Adrenal gland (tissue), 12 donors: ENCODE results near the gene OAS2. TPM values are rescaled to one million over a fixed set of nuclear protein-coding genes. Genes with fewer than 3 reads are reported as not detected.

Source experiments
- DNase-seq, 7 donors: peaks; one replicate each; pipeline ENCODE4 v3.0.0-alpha.2; 2019 to 2020
- H3K27ac ChIP-seq, 5 donors: fragments of 200-600 bp; sonication (generic) in 4 of 5; 1 replicate in 3 of 5; 2 replicates in 2 of 5; pipeline versions ENCODE4 v1.5.1 to v1.8.0; 2016 to 2020; ENCODE audit warnings: mild to moderate bottlenecking in 1 of 5
- H3K27me3 ChIP-seq: fragments of 200-600 bp; 2 replicates; pipeline ENCODE4 v1.8.0; 2021
- H3K36me3 ChIP-seq, 2 donors: fragments of 200-600 bp; replicated peaks in 1 of 2; 1 replicate in 1 of 2; 2 replicates in 1 of 2; pipeline versions ENCODE4 v1.5.1 to v1.8.0; 2018 to 2022
- H3K4me1 ChIP-seq, 2 donors: fragments of 200-600 bp; replicated peaks in 1 of 2; 1 replicate in 1 of 2; 2 replicates in 1 of 2; pipeline versions ENCODE4 v1.5.1 to v1.8.0; 2018 to 2021
- H3K4me3 ChIP-seq, 4 donors: fragments of 200-600 bp; sonication (generic) in 3 of 4; one replicate each; pipeline ENCODE4 v1.5.1; 2016 to 2018
- H3K9me3 ChIP-seq, 3 donors: fragments of 200-600 bp; sonication (generic) in 1 of 3; replicated peaks in 1 of 3; 1 replicate in 2 of 3; 2 replicates in 1 of 3; pipeline versions ENCODE4 v1.5.1 to v1.8.0; 2016 to 2021
- CTCF ChIP-seq, 6 experiments: fragments of 450-650 bp in 4 of 6; fragments of 200-600 bp in 2 of 6; sonication (generic) in 1 of 6; IDR thresholded peaks; 1 replicate in 5 of 6; 2 replicates in 1 of 6; pipeline versions ENCODE4 v1.5.1 to v1.8.0; 2016 to 2021; ENCODE audit warnings: antibody characterized with exemption in 6 of 6, mild to moderate bottlenecking in 2 of 6, moderate library complexity in 1 of 6
- POLR2A ChIP-seq, 2 donors: fragments of 450-650 bp; IDR thresholded peaks; one replicate each; pipeline ENCODE4 v1.6.1; 2017; ENCODE audit warnings: antibody characterized with exemption in 2 of 2, mild to moderate bottlenecking in 2 of 2, moderate library complexity in 1 of 2
- WGBS, 4 donors: extraction: QIAGEN DNeasy Blood & Tissue Kit in 2 of 4; methylation state at CpG; one replicate each; pipeline versions ENCODE4 v1.1.5 to v1.1.7; 2013 to 2017; 5-methylcytosine and 5-hydroxymethylcytosine counted together
- intact Hi-C, 2 donors: fragments of 100-400 bp; cut with DNase I; formaldehyde crosslinking; loops; one replicate each; pipeline versions ENCODE4 v1.14.1 to v1.15.0; 2022 to 2023
- polyA plus RNA-seq, 3 donors: library from polyadenylated mRNA; stranded (reverse); fragments of 200-250 nt in 2 of 3; fragments of 350-450 nt in 1 of 3; fragmentation: Illumina TruSeq in 1 of 3; extraction: RNeasy Lipid Tissue Mini Kit (QIAGEN cat#74804) in 1 of 3; gene quantifications; one replicate each; pipeline ENCODE4 v1.2.3, GENCODE V29; 2013 to 2014
- total RNA-seq, 9 donors: library from RNA; depleted of rRNA in 4 of 9; stranded (reverse); fragments of >200 nt in 4 of 9; fragments of 120-200 nt in 1 of 9; fragmentation: NEBNext Ultra II Directional in 1 of 9; extraction: Animal tissue kit (Norgen Biotek cat#: 25700) in 1 of 9; gene quantifications; one replicate each; pipeline versions ENCODE4 v1.1.0 to v1.2.4, GENCODE V29; 2013 to 2023
- donor health status: healthy with polysubstance abuse.
- donor health status: Bipolar disorder and iron deficiency.
- donor health status: DM: yes; HTN: yes; CAD: no.
- donor health status: DM: no; HTN: no; CAD: no.
- donor health status: DM: no; HTN: no; CAD: no.
- donor health status: DM: yes; HTN: yes; CAD: no.

OAS2 gene
- total and polyA plus RNA-seq, 12 donors = 2.5 to 30.4 (median 8.5) TPM

- H3K36me3 ChIP-seq = no peaks in the 10 kb centered on the region
Measured at GRCh38 chr12:112989806-112990205, 11.5 kb downstream of the OAS2 start.

GRCh38 chr12:112992541-112993398 is 14.5 kb downstream of the OAS2 start:
- no peaks in the 10 kb centered on the region for H3K9me3 ChIP-seq
- H3K27ac ChIP-seq = no peak overlapping the region
- no peaks in the 10 kb centered on the region for H3K27me3 ChIP-seq
- no peaks in the 10 kb centered on the region for H3K36me3 ChIP-seq
- TF ChIP-seq CTCF (IDR thresholded peaks at IDR 0.05) (peak; percentile 94 to 97 (median 96)), POLR2A (IDR thresholded peaks at IDR 0.05) (no peak)
- 0 to 21% (median 7%) methylated on average over 2 of the region's 2 CpGs for WGBS, 4 donors
- H3K4me3 ChIP-seq = no peak overlapping the region
- intact Hi-C loops = loop anchor here in 1 of 2 donors (2.0 kb wide), 1 partner anchor 38 kb away; no protein-coding TSS in a partner anchor
- H3K4me1 ChIP-seq = no peaks in the 10 kb centered on the region
- DNase-seq = peak; percentile 57 to 88 (median 64)

More at GRCh38 chr12:112989806-112990205, 11.5 kb downstream of the OAS2 start:
- no peaks in the 10 kb centered on the region for H3K4me1 ChIP-seq
- TF ChIP-seq CTCF (IDR thresholded peaks at IDR 0.05) = no peak
- TF ChIP-seq POLR2A (IDR thresholded peaks at IDR 0.05) = no peak
- intact Hi-C loops = no loop called here
- H3K27ac ChIP-seq = no peak overlapping the region
- WGBS, 4 donors = 45 to 76% (median 53%) methylated on average over 1 of the region's 1 CpG
- H3K4me3 ChIP-seq = no peak overlapping the region
- no peak for DNase-seq
- no peaks in the 10 kb centered on the region for H3K9me3 ChIP-seq
- H3K27me3 ChIP-seq = no peaks in the 10 kb centered on the region

- H3K4me1 ChIP-seq = no peaks in the 10 kb centered on the region
- H3K9me3 ChIP-seq = no peaks in the 10 kb centered on the region
- no peak for DNase-seq
- H3K36me3 ChIP-seq = no peaks in the 10 kb centered on the region
- no peaks in the 10 kb centered on the region for H3K27me3 ChIP-seq
- 46 to 64% (median 53%) methylated on average over 5 of the region's 5 CpGs for WGBS, 4 donors
- TF ChIP-seq POLR2A (IDR thresholded peaks at IDR 0.05) (no peak), CTCF (IDR thresholded peaks at IDR 0.05) (no peak)
- H3K27ac ChIP-seq = no peak overlapping the region
- H3K4me3 ChIP-seq = no peak overlapping the region
- intact Hi-C loops = no loop called here
Measured at GRCh38 chr12:112995008-112995407, 16.7 kb downstream of the OAS2 start.

GRCh38 chr12:112996501-112996900 is 18.2 kb downstream of the OAS2 start:
- Histone ChIP-seq H3K36me3 (no peaks in the 10 kb centered on the region), H3K27ac (no peak overlapping the region), H3K4me3 (no peak overlapping the region), H3K4me1 (no peaks in the 10 kb centered on the region), H3K27me3 (no peaks in the 10 kb centered on the region), H3K9me3 (no peaks in the 10 kb centered on the region)
- no peak for TF ChIP-seq POLR2A (IDR thresholded peaks at IDR 0.05)
- no peak for TF ChIP-seq CTCF (IDR thresholded peaks at IDR 0.05)
- DNase-seq = no peak
- WGBS, 4 donors = 83 to 91% (median 87%) methylated on average over 8 of the region's 8 CpGs
- intact Hi-C loops = no loop called here
